Measurements from ENCODE around the gene SLC2A9.

DNA sequence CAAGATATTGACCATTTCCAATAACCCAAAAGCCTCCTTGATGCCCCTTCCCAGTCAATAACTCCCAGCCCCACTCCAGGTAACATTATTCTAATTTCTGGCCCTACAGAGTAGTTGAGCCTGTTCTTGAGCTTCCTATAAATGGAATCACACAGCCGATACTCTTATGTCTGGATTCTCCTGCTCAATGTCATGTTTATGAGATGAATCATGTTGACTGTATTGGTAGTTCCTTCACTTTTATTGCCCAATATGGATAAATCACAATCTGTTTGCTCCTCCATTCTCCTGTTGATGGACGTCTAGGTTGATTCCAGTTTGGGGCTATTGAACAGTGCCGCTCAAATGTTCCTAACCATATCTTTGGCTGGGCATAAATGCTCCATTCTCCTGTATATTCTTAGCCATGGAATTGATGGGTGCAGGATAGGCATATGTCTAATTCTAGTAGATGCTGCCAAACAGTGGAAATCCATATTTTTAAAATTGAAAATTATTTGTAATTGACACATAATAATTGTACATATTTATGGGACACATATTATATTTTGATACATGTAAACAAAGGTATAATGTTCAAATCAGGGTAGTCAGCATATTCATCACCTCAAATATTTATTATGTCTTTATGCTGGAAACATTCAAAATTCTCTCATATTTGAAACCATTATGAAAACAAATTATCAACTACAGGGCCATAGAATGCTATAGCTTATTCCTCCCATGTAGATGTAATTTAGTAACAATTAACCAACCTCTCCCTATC, 40.5 kb upstream of the SLC2A9 start:
- TF ChIP-seq POLR2A (IDR thresholded peaks at IDR 0.05; ENCODE audit: low read length) (no peak), GATA1 (IDR thresholded peaks at IDR 0.05; ENCODE audit: low read depth, low read length) (no peak)

Measured in erythroblast (primary cell).